ENCODE results near the gene ZBTB7C.

ZBTB7C gene

DNA sequence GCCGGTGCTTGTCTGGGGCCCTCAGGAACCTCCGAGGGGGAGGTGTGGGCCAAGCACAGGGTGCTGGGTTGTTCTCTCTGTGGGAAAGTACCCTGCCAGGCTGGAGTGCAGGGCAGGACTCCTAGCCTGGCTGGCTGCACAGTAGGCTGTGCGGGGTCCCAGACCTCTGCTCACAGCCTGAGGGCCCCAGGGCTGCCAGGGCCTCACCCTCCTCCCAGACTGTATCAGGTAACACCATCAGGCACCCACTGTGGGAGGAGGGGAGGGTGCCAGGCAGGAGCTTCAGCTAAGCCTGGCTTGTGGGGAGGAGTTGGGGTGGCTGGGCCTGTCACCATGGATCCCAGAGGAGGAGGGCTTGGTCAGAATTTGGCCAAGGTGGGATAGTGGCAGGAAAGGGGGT is 266.8 kb downstream of the ZBTB7C start:
- no peak for DNase-seq (ENCODE audit: low read depth, low spot score)

DNA sequence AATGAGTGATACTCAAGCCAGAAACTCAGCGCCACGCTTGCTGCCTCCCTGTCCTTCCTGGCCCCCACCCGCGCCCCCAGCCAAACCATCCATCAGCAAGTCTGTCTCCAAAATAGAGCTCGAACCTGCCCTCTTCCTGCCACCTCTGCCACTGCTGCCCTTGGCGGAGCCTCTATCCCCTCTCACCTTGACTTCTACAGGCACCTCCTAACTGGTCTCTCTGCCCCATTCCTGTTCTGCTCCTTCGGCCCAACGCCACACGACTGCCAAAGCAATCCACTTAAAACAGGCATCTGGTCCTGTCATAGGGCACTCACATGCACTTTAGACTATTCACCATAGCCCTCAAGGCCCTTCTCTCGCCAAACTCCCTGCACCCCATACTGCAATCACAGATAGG is 268.5 kb downstream of the ZBTB7C start:
- DNase-seq (ENCODE audit: low read depth, low spot score), result no peak

DNA sequence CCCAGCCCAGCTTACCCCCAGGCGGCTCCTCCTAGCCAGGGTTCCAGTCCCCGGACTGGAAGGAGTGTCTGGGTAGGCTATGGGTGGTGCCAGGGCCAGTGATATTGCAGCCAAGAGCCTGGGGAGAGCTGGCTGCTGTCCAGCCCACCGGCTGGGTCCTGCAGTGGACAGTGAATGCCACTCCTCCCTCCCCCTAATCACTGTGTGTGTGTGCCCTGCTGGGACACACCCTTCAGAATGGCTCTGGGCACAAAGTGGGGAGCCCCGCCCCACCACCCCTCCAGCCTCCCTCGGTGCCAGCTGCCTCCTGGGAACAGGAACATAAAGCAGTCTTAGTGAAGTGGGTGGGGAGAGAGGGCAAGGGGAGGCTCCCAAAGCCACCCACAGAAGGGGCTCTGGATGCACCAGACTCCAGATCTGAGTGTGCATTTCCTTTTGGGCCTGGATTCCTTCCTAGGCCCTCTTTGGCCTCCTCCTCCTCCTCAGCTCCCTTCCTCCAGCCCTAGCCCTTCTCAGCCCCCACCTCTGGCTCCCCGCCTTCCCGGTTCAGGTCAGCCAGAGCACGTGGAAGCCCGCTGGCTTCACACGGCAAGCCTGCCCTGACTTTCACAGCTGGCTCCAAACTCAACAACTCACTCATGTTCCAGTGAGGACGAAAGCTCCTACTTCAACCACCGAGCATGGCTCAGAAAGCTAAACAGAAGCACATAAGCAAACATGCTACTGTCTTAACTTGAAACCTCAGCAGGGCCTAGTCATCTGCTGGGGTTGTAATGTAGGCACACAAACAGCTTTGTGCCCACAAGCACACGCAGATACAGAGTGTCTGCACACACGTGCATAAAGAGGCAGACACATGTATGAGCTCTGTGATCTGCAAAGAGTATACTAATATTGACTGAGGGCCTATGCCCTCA is 269.5 kb downstream of the ZBTB7C start:
- no peak for DNase-seq (ENCODE audit: low read depth, low spot score)

DNA sequence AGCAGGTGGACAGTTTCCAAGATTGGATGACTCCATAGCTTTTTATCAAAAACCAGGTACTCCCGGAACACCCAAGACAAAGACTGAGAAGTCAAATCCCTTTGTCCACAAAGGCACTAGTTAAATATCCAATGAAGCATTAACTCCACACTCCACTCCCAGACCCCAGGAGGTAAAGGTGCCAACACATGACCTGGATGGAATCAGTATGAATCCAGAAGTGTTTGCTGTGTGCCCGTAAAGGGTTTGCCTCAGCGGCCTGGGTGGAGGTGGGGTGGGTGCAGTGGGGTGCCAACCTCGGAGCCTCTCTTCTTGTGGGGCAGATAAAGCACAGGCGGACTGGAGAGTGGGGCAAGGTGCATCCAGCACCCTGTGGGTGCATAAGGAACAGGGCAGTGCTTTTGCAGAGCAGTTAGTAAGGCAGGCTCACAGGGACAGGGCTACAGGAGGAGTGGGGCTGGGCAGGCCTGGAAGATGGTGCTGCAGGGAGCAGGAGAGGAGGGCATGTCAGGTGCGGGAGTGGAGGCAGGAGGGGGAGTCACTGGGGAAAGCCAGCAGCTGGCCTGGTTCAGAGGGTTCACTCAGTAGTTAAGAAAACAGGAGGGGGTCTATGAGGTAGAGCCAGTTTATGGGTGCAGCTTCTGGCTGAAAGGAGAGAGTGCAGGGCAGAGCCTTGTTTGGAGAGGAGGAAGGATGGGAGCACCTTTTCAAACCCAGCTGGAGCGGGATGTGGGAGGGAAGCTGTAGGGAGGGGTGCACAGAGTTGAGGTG is 270.3 kb downstream of the ZBTB7C start:
- DNase-seq (ENCODE audit: low read depth, low spot score), result no peak

DNA sequence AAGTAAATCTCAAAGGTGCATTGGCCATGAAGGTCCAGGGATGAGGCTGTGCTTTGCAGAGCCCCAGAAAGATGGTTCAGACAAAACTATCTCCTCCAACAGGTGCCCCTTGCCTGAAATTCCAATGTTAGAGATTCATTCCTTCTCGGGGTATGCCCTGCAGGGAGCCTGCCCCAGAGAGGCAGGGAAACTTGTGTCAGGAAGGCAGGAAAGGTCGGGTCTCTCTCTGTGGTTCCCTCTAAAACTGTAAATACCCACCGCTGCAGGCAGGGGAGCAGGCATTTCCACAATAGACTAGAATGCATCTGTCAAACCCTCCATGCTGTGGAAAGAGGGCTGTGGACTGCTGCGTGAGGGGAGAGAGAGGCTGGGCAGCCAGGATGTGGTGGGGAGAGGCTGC is 271.0 kb downstream of the ZBTB7C start:
- DNase-seq (ENCODE audit: low read depth, low spot score), result no peak

DNA sequence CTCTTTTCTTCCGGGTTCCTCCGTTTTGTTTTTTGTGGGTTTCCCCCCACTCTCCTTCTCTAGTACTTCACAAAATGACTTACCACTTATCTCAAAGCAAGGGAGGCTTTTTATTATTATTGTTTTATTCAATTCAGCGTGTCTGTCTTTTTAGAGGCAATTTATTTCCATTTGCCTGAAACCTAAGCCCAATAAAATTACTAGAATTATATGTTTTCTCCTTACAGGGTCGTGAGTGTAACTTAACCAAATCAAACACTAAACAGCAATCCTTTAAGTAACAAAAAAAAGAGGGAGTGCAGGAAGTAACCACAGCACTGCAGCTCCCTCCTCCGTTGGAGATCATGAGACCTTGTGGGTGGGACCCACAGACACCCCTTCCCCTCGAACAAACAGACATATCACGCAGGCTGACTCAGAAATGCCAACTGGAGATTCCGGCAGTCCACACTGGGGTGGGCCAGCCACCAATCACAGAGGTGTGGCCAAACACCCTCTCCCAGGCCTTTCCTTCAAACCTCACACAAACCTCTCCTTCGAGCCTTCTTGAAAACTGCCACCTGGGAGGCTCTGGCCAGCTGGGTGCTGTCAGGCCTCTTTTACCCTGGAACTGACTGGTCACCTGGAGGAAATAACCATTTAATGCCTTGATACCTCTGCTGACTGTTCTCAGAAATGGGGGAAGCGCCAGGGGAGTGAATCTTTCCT is 271.7 kb downstream of the ZBTB7C start:
- no peak for DNase-seq (ENCODE audit: low read depth, low spot score)

DNA sequence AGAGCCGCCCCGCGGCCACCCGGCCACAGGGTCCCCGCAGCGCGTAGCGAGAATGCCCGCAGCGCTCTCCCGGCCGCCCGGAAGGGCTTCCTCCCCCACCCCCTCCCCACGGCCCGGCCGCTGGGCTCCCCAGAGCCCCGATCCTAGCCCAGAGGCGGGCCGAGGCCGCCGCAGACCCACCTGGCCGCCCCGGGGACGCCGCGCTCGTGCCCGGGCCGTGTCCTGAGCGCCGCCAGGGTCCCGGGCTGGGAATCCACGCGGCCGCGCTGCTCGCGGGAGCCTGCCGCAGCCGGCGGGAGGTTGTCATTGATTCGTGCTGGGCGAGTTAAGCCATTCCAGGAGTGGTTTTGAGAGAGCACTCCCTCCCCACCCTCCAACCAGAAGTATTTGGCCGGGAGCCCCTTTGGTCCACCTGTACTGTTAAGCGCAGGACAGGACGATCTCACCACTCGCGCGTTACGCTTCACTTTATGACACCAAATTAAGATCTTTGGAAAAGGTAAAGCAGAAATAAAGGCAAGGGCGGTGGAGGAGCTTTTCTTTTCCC is 272.3 kb downstream of the ZBTB7C start:
- no peak for DNase-seq (ENCODE audit: low read depth, low spot score)

DNA sequence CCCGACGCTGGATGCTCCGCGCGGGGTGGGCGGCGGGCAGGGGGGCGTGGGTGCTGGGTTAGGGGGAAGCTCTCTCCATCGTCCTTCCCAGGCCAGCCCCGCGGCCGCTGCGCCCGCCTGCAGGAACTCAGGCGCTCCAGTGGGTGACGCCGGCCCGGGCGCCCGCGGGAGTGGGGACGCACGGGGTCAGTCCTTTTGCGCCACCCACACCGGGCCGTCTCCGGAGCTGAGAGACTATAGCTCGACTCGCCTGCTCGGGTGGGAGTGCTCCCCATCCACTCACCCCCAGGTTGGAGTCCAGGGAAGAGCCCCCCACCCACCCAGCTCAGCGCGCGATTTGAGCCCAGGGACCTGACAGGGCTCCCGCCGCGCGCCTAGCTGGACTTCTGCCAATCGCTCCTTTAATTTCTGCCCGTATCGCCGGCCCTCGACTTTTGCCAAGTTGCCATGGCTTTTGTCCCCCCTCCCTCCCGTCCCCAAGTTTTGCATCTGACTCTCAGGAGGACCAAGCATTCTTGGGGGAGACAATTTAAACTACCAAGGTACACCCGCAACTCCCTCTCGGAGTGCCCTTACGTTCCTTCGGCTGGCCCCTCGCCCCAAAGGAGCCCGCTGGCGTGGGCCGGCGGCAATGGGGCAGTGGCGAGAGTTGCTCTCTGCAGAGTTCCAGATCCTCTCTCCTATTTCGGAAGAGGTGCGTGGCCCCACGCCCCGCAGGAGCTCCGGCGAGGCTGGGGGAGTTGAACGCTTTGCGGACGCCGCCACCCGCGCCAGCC is 272.9 kb downstream of the ZBTB7C start:
- no peak for DNase-seq (ENCODE audit: low read depth, low spot score)

DNA sequence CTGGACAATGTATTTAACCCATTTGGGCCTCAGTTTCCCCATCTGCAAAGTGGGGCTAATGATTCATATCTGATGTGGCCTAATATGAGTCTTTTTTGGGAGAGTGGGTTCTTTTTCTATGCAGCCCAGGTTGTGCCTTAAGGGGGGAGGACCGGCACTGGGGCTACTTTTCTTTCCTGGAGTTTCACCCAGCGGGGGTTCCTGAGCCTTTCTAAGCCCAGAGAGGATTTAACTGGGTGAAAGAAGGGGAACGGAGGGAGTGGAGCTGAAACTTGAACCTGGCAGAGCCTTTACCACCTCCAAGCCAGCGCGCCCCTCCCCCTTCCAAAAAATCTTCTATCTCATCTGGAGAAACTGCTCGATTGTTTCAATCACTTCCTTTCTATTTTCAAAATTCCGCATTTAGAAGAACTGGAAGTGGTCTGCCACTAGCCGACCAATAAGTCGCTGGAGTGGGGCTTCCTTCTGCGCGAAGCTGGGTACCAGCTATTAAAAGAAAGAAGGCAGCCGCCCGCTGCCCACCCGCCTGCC is 273.7 kb downstream of the ZBTB7C start:
- no peak for DNase-seq (ENCODE audit: low read depth, low spot score)

DNA sequence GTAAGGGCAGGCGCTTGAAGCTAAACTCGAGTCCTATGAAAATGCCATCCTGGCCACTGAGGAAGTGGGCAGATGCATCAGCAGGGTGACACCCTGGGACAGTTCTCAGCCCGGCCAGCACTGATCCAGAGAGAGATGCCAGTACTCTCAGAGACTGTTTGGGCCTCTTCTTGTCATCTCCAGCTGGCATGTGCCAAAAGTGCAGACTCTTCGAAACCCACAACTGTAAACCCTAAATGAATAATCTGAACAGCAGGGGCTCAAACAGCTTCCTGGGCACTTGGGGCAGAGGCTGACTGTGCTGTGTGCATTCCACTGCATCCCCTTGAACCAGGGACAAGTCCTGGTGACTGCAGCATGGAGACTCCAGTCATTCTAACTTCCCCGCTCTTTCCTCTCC is 274.6 kb downstream of the ZBTB7C start:
- DNase-seq (ENCODE audit: low read depth, low spot score), result no peak

DNA sequence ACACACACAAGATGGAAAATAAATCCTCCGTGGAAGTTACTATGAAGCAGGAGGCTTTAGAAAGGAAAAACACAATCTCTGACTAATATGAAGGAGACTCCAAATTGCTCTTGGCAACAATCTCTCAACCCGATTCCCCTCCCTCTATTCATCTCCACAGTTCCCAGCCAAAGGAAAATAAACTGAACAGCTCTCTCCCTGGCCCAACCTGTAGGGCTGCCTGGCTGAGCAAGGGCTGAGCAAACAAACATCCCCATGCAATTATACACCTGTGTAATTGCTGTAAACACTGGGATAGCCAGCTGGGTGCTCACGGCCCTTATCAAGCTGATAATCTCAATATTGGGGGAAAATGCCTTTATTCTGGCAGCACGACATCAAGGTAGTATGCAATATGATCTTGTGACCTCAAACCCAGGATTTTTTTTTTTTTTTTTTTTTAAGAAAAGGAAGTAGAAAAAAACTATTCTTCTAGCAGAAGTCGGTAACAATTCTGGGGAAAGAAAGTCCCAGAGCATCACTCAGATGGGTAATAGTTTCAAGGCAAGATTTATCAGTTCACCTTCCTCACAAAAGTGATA is 275.4 kb downstream of the ZBTB7C start:
- no peak for DNase-seq (ENCODE audit: low read depth, low spot score)

DNA sequence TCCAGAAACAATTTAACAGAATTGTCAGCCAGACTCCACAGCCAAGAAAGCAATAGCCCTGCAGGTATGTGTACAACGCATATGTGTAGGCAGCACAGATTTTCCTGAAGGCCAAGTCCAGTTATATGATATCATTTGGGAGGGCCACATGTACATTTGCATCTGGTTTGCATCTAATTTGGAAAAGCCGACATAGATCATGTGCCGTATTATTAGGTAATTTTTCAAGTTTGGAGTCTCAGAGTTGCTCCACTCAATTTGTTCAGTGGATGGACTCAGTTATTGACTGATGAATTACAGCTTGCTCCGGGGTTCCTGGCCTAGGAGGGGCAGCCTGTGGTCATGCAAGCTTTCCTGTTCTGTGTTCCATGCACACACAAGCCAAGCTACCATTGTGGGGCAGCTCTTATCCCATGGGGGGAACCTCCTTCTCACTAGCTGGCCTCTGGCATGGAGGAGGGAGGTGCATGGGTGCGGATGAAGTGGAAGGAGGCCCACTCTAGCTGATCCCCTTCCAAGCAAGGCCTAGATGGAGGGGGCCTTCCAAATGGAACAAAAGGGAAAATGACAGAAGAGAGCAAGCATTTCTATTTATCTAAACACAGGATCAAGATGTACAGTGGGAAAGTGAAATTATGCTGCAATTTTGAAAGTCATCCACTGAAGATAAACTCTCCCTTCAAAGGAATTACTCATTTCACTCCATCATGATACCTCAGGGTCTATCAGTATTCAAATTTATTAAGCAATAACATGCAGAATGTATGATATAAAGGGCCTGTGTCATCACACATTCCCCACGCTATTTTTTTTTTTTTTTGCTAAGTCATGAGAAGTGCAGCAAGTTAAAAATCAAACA is 276.2 kb downstream of the ZBTB7C start:
- no peak for DNase-seq (ENCODE audit: low read depth, low spot score)

DNA sequence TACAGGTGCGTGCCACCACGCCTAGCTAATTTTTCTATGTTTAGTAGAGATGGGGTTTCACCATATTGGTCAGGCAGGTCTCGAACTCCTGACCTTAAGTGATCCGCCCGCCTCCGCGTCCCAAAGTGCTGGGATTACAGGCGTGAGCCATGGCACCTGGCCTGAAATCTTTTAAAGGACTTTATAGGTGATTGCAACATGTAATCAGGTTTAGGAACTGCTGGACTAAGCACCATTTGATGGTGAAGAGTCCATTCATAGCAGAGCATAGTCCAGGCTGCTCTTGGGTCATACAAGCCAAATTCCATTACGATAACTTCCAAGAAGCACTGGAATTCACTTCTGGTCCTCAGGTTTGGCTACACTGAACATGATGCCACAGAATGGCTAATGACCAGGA is 278.1 kb downstream of the ZBTB7C start:
- no peak for DNase-seq (ENCODE audit: low read depth, low spot score)

DNA sequence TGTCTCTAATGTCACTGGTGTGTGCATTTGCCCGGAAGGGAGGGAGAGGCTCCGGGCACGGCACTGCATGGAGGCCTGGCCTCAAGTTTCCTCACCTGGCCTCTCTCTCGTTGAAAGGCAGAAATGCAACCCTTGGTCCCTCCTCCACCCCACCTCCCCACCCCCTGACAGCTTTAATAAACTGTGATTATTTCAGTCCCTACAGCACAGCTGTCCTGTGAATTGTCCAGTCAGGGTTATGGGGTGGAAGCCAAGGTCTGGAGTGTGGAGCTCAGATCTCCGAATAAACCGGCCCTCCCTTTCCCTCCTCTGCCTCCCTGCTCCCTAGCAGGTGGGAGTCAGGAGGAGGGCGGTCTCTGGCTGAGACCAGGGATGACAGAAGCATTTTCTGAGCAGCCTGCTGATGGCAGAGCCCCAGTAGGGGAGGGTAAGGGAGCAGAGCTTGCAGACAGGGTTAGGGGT is 279.5 kb downstream of the ZBTB7C start:
- DNase-seq (ENCODE audit: low read depth, low spot score), result no peak

DNA sequence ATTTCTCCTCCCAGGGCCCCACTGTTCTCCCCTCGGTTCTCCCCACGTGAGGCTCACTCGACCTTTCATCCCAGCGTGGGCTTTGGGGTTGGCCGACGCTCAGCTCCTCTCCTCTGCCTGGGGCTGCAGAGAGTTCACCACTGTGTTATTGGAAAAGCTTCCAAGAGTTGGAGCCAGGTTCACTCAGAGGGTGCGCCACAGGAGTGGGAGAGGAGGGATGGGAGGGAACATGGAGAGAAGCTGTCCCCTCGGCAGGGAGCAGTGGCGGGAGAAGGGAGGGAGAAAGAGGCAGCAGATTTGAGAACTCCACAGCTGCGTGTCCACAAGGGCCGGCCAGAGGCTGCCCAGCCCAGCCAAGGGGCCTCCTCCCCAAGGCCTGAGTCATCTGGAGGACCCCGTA is 281.6 kb downstream of the ZBTB7C start:
- DNase-seq (ENCODE audit: low read depth, low spot score), result no peak

DNA sequence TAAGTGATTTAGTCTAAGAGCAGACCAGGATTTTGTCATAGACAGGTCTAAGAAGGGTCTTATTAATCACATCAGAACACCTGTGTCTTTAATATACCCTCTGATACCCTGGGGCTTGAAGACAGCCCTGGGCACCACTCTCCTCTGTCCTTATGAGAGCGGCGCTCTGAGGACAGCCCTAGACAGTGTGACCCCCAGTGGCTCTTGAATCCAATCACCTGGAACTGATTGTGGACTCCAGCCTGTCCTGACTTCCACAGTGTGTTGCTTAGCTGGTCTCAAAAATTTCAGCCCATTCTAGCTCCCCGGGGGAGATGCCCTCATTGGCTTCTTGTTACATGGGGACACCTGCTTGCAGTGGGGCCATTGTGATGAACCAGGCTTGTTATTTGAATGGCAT is 282.9 kb downstream of the ZBTB7C start:
- DNase-seq (ENCODE audit: low read depth, low spot score), result no peak

DNA sequence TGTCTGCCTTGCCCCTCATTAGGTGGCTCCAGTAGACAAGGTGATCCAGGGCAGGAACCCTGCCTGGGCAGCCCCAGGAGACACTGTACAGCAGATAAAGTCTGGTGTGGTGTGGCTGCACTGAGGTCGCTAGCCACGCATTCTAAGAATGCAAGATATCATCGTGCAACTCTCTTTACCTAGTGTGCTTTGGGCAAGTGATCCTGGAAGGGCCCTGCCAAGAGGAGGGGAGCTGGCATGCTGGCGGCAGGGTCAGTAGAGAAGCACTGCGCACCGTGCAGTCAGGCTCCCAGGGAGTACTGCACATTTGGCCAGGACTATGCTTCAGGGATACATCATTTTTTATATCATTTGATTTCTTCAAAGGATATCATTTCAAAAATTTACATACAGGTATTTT is 283.5 kb downstream of the ZBTB7C start:
- no peak for DNase-seq (ENCODE audit: low read depth, low spot score)

DNA sequence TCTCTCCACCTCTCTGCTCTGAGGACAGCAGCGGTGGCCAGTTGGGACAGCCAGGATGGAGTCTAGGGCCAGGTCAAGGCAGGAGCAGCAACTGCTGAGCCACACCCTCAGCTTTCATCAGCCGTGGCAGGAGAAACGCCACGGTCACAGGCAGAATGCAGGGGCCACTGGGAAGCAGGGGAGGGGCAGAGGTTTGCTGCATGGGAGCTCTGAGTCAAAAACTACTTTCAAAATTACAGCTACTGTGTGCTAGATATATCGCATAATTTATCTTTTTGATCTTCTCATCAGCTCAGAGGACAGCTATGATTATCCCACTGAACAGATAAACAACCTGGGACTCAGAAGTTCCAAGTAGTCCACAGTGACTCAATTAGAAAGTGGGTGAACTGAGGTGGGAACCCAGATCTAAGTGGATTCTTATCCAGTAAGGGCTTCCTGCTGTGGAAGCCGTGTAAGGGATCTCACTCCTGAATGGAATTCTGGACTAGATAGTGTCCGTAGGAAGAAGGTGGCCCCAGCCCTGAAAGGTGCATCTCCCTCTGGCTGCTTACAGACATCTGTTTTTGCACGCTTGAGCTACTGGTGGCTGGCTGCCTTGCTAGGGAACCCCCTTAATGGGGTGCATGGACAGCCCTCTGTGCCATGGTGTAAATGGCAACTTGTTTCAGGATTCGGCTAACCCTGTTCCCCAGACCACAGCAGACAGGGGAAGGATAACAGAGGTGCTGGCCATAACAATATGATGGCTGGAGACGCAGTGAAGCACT is 284.1 kb downstream of the ZBTB7C start:
- DNase-seq (ENCODE audit: low read depth, low spot score), result no peak

DNA sequence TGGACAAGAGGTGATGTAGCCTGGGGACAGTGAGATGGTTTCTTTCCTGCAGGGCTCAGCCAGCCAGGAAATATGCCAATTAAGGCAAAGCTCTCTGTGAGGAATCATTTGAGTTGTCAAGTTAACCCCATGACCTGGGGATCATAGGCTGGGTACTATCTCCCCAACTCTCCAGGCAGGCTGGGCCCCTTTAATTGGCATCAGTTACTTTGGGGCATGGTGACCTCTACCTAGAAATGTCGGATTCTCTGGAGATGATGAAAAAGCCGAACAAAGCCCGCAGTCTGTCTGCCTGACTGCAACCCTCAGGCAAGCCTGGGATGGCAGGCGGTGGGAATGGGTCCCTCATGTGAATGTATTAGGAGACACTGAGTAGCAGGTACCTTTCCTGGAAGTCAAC is 285.2 kb downstream of the ZBTB7C start:
- DNase-seq (ENCODE audit: low read depth, low spot score), result no peak

Data from activated naive CD8-positive, alpha-beta T cell treated with anti-CD3 and anti-CD28 coated beads, Interleukin-2, amount 50 U/mL, for 16 hours (primary cell).